Dendritic cell treated with granulocyte-macrophage colony-stimulating factor and Interleukin-4, amounts not matched to agents 40 ng/mL and 50 ng/mL, for 4 days (primary cell): ENCODE results near the gene MRPL52.
A peak's percentile ranks its signal among the peaks of the same experiment; 100 is the strongest.
"Not testable (repeated sequence)": the region's sequence is repeated elsewhere in the genome, so short reads cannot be mapped to it uniquely, and the experiment has no call there.

Experiments used
- H3K27ac Mint-ChIP-seq: one replicate; pipeline ENCODE4 v1.8.0; 2022; ENCODE audit warnings: mild to moderate bottlenecking, mixed read lengths
- H3K27me3 Mint-ChIP-seq: one replicate; pipeline ENCODE4 v1.8.0; 2022; ENCODE audit warnings: mild to moderate bottlenecking, mixed read lengths
- H3K36me3 Mint-ChIP-seq: one replicate; pipeline ENCODE4 v1.8.0; 2022; ENCODE audit warnings: low read depth, mixed read lengths
- H3K4me1 Mint-ChIP-seq: one replicate; pipeline ENCODE4 v1.8.0; 2022; ENCODE audit warnings: low read depth, mixed read lengths
- H3K4me3 Mint-ChIP-seq: one replicate; pipeline ENCODE4 v1.8.0; 2022; ENCODE audit warnings: mild to moderate bottlenecking, moderate library complexity, mixed read lengths
- H3K9me3 Mint-ChIP-seq: one replicate; pipeline ENCODE4 v1.8.0; 2022; ENCODE audit warnings: mixed read lengths
- intact Hi-C: fragments of 100-400 bp; cut with micrococcal nuclease; formaldehyde crosslinking; loops from one replicate; pipeline ENCODE4 v1.15.0; 2022

MRPL52 gene

GRCh38 chr14:22847661-22848341, 18.1 kb downstream of the MRPL52 start:
- peak overlapping the region; percentile 53 for H3K4me3 Mint-ChIP-seq
- intact Hi-C loops, result no loop called here
- H3K36me3 Mint-ChIP-seq, result peaks cover 44% of the 10 kb centered on the region
- no peaks in the 10 kb centered on the region for H3K9me3 Mint-ChIP-seq
- H3K27ac Mint-ChIP-seq, result peak overlapping the region; percentile 89
- H3K4me1 Mint-ChIP-seq, result peaks cover 94% of the 10 kb centered on the region
- no peaks in the 10 kb centered on the region for H3K27me3 Mint-ChIP-seq

GRCh38 chr14:22848351-22849164, 18.9 kb downstream of the MRPL52 start:
- Mint-ChIP-seq H3K4me1 (peaks cover 93% of the 10 kb centered on the region), H3K27me3 (no peaks in the 10 kb centered on the region), H3K36me3 (peaks cover 36% of the 10 kb centered on the region), H3K27ac (peak overlapping the region; percentile 89), H3K9me3 (no peaks in the 10 kb centered on the region), H3K4me3 (peak overlapping the region; percentile 53)
- intact Hi-C loops, result no loop called here

GRCh38 chr14:22849212-22849819, 19.6 kb downstream of the MRPL52 start:
- no peak overlapping the region for H3K4me3 Mint-ChIP-seq
- peak overlapping the region; percentile 89 for H3K27ac Mint-ChIP-seq
- intact Hi-C loops, result no loop called here
- H3K9me3 Mint-ChIP-seq, result no peaks in the 10 kb centered on the region
- peaks cover 29% of the 10 kb centered on the region for H3K36me3 Mint-ChIP-seq
- peaks cover 85% of the 10 kb centered on the region for H3K4me1 Mint-ChIP-seq
- no peaks in the 10 kb centered on the region for H3K27me3 Mint-ChIP-seq

- intact Hi-C loops, result no loop called here
- H3K36me3 Mint-ChIP-seq, result peaks cover 10% of the 10 kb centered on the region
- H3K9me3 Mint-ChIP-seq, result no peaks in the 10 kb centered on the region
- peaks cover 2% of the 10 kb centered on the region for H3K27me3 Mint-ChIP-seq
- H3K4me1 Mint-ChIP-seq, result peaks cover 69% of the 10 kb centered on the region
- no peak overlapping the region for H3K4me3 Mint-ChIP-seq
- peak overlapping the region; percentile 89 for H3K27ac Mint-ChIP-seq
These were observed 21.5 kb downstream of the MRPL52 start for GRCh38 chr14:22850944-22851764.

GRCh38 chr14:22852178-22852577, 22.5 kb downstream of the MRPL52 start:
- H3K27me3 Mint-ChIP-seq, intact Hi-C loops, H3K4me3 Mint-ChIP-seq, H3K9me3 Mint-ChIP-seq, H3K27ac Mint-ChIP-seq, H3K36me3 Mint-ChIP-seq: not testable (repeated sequence)
- peaks cover 62% of the 10 kb centered on the region for H3K4me1 Mint-ChIP-seq

GRCh38 chr14:22852599-22852939, 22.9 kb downstream of the MRPL52 start:
- H3K4me3 Mint-ChIP-seq, result no peak overlapping the region
- intact Hi-C loops, result no loop called here
- peaks cover 4% of the 10 kb centered on the region for H3K27me3 Mint-ChIP-seq
- peak overlapping the region; percentile 74 for H3K27ac Mint-ChIP-seq
- H3K4me1 Mint-ChIP-seq, result peaks cover 58% of the 10 kb centered on the region
- no peaks in the 10 kb centered on the region for H3K36me3 Mint-ChIP-seq
- H3K9me3 Mint-ChIP-seq, result no peaks in the 10 kb centered on the region

GRCh38 chr14:22852940-22853767, 23.5 kb downstream of the MRPL52 start:
- Mint-ChIP-seq H3K4me3 (peak overlapping the region; percentile 69), H3K27me3 (peaks cover 10% of the 10 kb centered on the region), H3K36me3 (no peaks in the 10 kb centered on the region), H3K9me3 (no peaks in the 10 kb centered on the region), H3K27ac (peak overlapping the region; percentile 74), H3K4me1 (peaks cover 53% of the 10 kb centered on the region)
- intact Hi-C loops, result loop anchor here (1.0 kb wide), 4 partner anchors 30 to 283 kb away; no protein-coding TSS in a partner anchor

- peaks cover 14% of the 10 kb centered on the region for H3K27me3 Mint-ChIP-seq
- H3K27ac Mint-ChIP-seq, intact Hi-C loops, H3K36me3 Mint-ChIP-seq, H3K4me3 Mint-ChIP-seq, H3K9me3 Mint-ChIP-seq: not testable (repeated sequence)
- peaks cover 41% of the 10 kb centered on the region for H3K4me1 Mint-ChIP-seq
These were observed 24.6 kb downstream of the MRPL52 start for GRCh38 chr14:22854296-22854695.

- H3K27ac Mint-ChIP-seq, result no peak overlapping the region
- peaks cover 19% of the 10 kb centered on the region for H3K27me3 Mint-ChIP-seq
- H3K4me3 Mint-ChIP-seq, result no peak overlapping the region
- intact Hi-C loops, result no loop called here
- H3K4me1 Mint-ChIP-seq, result peaks cover 33% of the 10 kb centered on the region
- H3K9me3 Mint-ChIP-seq, result no peaks in the 10 kb centered on the region
- H3K36me3 Mint-ChIP-seq, result no peaks in the 10 kb centered on the region
These were observed 25.5 kb downstream of the MRPL52 start for GRCh38 chr14:22854963-22855724.

- Mint-ChIP-seq H3K27me3 (peaks cover 30% of the 10 kb centered on the region), H3K4me1 (peaks cover 20% of the 10 kb centered on the region), H3K4me3 (no peak overlapping the region), H3K27ac (no peak overlapping the region), H3K36me3 (no peaks in the 10 kb centered on the region), H3K9me3 (no peaks in the 10 kb centered on the region)
- intact Hi-C loops, result no loop called here
These were observed 26.7 kb downstream of the MRPL52 start for GRCh38 chr14:22856428-22856827.

- H3K9me3 Mint-ChIP-seq, H3K36me3 Mint-ChIP-seq, intact Hi-C loops, H3K4me1 Mint-ChIP-seq, H3K4me3 Mint-ChIP-seq, H3K27ac Mint-ChIP-seq: not testable (repeated sequence)
- peaks cover 40% of the 10 kb centered on the region for H3K27me3 Mint-ChIP-seq
These were observed 30.7 kb downstream of the MRPL52 start for GRCh38 chr14:22860377-22860776.

- no peak overlapping the region for H3K4me3 Mint-ChIP-seq
- intact Hi-C loops, result no loop called here
- peaks cover 38% of the 10 kb centered on the region for H3K27me3 Mint-ChIP-seq
- H3K36me3 Mint-ChIP-seq, result no peaks in the 10 kb centered on the region
- no peaks in the 10 kb centered on the region for H3K9me3 Mint-ChIP-seq
- H3K4me1 Mint-ChIP-seq, result no peaks in the 10 kb centered on the region
- H3K27ac Mint-ChIP-seq, result no peak overlapping the region
These were observed 32.0 kb downstream of the MRPL52 start for GRCh38 chr14:22861651-22862050.
